Upper lobe of right lung (tissue), 1 donor: ENCODE measurements around the gene MORN5. TPM values are rescaled to one million over a fixed set of nuclear protein-coding genes. Genes with fewer than 3 reads are reported as not detected.

Experiments used
- ATAC-seq: fragments of 200-7000 bp; cut with Tn5 transposase; one replicate; pipeline ENCODE4 v1.9.1; 2020; ENCODE audit warnings: mild to moderate bottlenecking, moderate library complexity
- DNase-seq: peaks from one replicate; pipeline ENCODE4 v3.0.0-alpha.2; 2020
- H3K27ac ChIP-seq: fragments of 200-600 bp; one replicate; pipeline ENCODE4 v1.8.0; 2022
- H3K27me3 ChIP-seq: fragments of 200-600 bp; one replicate; pipeline ENCODE4 v1.8.0; 2022; ENCODE audit warnings: mild to moderate bottlenecking
- H3K36me3 ChIP-seq: fragments of 200-600 bp; one replicate; pipeline ENCODE4 v1.8.0; 2022
- H3K4me1 ChIP-seq: fragments of 200-600 bp; one replicate; pipeline ENCODE4 v1.8.0; 2022
- H3K4me3 ChIP-seq: fragments of 200-600 bp; one replicate; pipeline ENCODE4 v1.8.0; 2022; ENCODE audit warnings: mild to moderate bottlenecking
- H3K9me3 ChIP-seq: fragments of 200-600 bp; one replicate; pipeline ENCODE4 v1.8.0; 2022
- CTCF ChIP-seq: fragments of 200-600 bp; IDR thresholded peaks from one replicate; pipeline ENCODE4 v1.8.0; 2022; ENCODE audit warnings: antibody characterized with exemption
- intact Hi-C: fragments of 100-400 bp; cut with DNase I; formaldehyde crosslinking; loops from one replicate; pipeline ENCODE4 v1.11.0; 2022
- total RNA-seq: library from RNA; stranded (reverse); fragmentation: NEBNext Ultra II Directional; extraction: Animal tissue kit (Norgen Biotek cat#: 25700); gene quantifications from one replicate; pipeline ENCODE4 v1.2.1, GENCODE V29; 2021
- donor health status: DM: no; HTN: yes; CAD: no; lungs with severe emphysema.

MORN5 gene
- total RNA-seq, 1 donor from 2014 or later = not detected

- Histone ChIP-seq H3K36me3 (no peaks in the 10 kb centered on the region), H3K9me3 (no peaks in the 10 kb centered on the region), H3K27ac (no peak overlapping the region), H3K27me3 (no peaks in the 10 kb centered on the region), H3K4me1 (no peaks in the 10 kb centered on the region), H3K4me3 (no peak overlapping the region)
- no peak for TF ChIP-seq CTCF
- DNase-seq = no peak
- no peak for ATAC-seq
- intact Hi-C loops = no loop called here
Measured at GRCh38 chr9:122134822-122135528, 24.7 kb upstream of the MORN5 start.

- ATAC-seq (no peak), DNase-seq (no peak)
- Histone ChIP-seq H3K27me3 (no peaks in the 10 kb centered on the region), H3K9me3 (no peaks in the 10 kb centered on the region), H3K36me3 (no peaks in the 10 kb centered on the region), H3K4me3 (no peak overlapping the region), H3K27ac (no peak overlapping the region), H3K4me1 (no peaks in the 10 kb centered on the region)
- no peak for TF ChIP-seq CTCF
- intact Hi-C loops = no loop called here
Measured at GRCh38 chr9:122135529-122135859, 24.2 kb upstream of the MORN5 start.

DNA sequence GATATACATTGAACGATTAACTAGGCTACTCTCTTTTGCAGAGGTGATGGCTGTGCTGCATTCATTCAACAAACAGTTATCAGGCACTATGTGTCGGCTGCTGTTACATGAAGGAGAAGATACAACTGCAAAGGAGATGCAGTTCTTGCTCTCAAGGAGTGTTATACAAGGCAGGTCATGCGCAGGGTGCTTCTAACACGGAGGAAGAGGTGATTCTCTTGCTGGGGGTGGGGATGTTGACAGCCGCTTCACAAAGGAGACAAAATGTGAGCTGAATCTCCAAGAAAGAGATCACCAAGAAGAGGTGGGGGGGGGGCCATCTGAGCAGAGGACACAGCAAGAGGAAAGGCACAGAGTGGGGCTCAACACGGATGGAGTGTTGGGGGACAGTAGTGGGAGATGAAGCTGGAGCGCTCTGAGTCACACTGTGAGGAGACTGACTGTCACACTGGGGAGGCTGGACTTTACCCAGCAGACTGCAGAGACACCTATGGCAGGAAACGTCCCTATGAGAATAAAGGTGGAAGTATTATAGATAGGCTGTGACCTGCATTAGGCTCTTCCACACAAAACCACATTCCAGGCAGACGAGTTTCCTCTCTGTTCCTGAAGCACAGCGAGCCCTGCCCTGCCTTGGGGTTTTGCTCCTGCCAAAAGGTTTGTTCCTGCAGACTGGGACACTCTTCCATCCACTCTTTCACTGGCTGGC is 21.0 kb upstream of the MORN5 start:
- no peak for ATAC-seq
- DNase-seq = no peak
- H3K9me3 ChIP-seq = no peaks in the 10 kb centered on the region
- intact Hi-C loops = no loop called here
- no peak overlapping the region for H3K4me3 ChIP-seq
- no peaks in the 10 kb centered on the region for H3K27me3 ChIP-seq
- TF ChIP-seq CTCF = no peak
- H3K4me1 ChIP-seq = peaks cover 4% of the 10 kb centered on the region
- H3K27ac ChIP-seq = no peak overlapping the region
- H3K36me3 ChIP-seq = peaks cover 6% of the 10 kb centered on the region

- DNase-seq (no peak), ATAC-seq (no peak)
- no peak for TF ChIP-seq CTCF
- no peaks in the 10 kb centered on the region for H3K27me3 ChIP-seq
- peaks cover 25% of the 10 kb centered on the region for H3K36me3 ChIP-seq
- no peaks in the 10 kb centered on the region for H3K9me3 ChIP-seq
- intact Hi-C loops = no loop called here
- H3K4me1 ChIP-seq = peaks cover 10% of the 10 kb centered on the region
- no peak overlapping the region for H3K27ac ChIP-seq
- no peak overlapping the region for H3K4me3 ChIP-seq
Measured at GRCh38 chr9:122140368-122141193, 19.1 kb upstream of the MORN5 start.

- Histone ChIP-seq H3K36me3 (peaks cover 34% of the 10 kb centered on the region), H3K4me1 (peaks cover 10% of the 10 kb centered on the region), H3K27me3 (no peaks in the 10 kb centered on the region), H3K4me3 (no peak overlapping the region), H3K9me3 (no peaks in the 10 kb centered on the region), H3K27ac (no peak overlapping the region)
- no peak for TF ChIP-seq CTCF
- ATAC-seq = no peak
- DNase-seq = no peak
- intact Hi-C loops = no loop called here
Measured at GRCh38 chr9:122141671-122142070, 18.0 kb upstream of the MORN5 start.
